Prostate gland (tissue), 2 donors: ENCODE results near the gene DYNLRB1.

Experiments used
- POLR2A ChIP-seq: fragments of 450-650 bp; IDR thresholded peaks from one replicate; pipeline ENCODE4 v1.6.1; 2016; ENCODE audit warnings: antibody characterized with exemption, mild to moderate bottlenecking
- TF ChIP-seq, protein P1 (sequence below), 4 experiments: fragments of 200-600 bp in 2 of 4; fragments of 450-650 bp in 2 of 4; sonication (generic) in 2 of 4; IDR thresholded peaks; 1 replicate in 3 of 4; 2 replicates in 1 of 4; pipeline ENCODE4 v1.5.1; 2016 to 2019; ENCODE audit warnings: antibody characterized with exemption in 4 of 4, mild to moderate bottlenecking in 2 of 4, moderate library complexity in 2 of 4

DNA sequence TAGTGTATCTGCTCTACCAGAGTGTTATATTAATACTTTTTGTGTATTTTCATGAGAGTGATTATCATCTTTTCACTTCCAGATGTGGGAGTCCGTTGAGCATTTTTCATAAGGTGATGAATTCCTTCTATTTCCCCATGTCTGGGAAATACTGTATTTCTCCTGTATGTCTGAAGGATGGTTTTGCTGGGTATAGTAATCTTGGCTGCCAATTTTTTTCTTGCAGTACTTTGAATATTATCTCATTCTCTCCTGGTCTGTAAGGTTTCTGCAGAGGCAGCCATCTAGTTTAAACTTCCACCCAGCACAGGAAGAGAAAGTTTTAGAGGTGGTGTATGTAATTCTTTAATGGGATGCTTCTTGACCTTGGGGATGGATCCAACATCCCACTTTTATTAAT lies 15.4 kb upstream of the DYNLRB1 start:
- TF ChIP-seq, protein P1, sequence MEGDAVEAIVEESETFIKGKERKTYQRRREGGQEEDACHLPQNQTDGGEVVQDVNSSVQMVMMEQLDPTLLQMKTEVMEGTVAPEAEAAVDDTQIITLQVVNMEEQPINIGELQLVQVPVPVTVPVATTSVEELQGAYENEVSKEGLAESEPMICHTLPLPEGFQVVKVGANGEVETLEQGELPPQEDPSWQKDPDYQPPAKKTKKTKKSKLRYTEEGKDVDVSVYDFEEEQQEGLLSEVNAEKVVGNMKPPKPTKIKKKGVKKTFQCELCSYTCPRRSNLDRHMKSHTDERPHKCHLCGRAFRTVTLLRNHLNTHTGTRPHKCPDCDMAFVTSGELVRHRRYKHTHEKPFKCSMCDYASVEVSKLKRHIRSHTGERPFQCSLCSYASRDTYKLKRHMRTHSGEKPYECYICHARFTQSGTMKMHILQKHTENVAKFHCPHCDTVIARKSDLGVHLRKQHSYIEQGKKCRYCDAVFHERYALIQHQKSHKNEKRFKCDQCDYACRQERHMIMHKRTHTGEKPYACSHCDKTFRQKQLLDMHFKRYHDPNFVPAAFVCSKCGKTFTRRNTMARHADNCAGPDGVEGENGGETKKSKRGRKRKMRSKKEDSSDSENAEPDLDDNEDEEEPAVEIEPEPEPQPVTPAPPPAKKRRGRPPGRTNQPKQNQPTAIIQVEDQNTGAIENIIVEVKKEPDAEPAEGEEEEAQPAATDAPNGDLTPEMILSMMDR (IDR thresholded peaks at IDR 0.05): no peak
- TF ChIP-seq POLR2A: no peak
